Skeletal muscle tissue (tissue), 4 donors: ENCODE results near the gene PPP2R1B. TPM values are rescaled to one million over a fixed set of nuclear protein-coding genes. Genes with fewer than 3 reads are reported as not detected.

ENCODE experiments used
- H3K27ac ChIP-seq: one replicate; pipeline ENCODE4 v1.7.0; 2013; ENCODE audit warnings: mild to moderate bottlenecking, low read depth, low read length, inconsistent platforms
- H3K27me3 ChIP-seq, 3 donors: one replicate each; pipeline ENCODE4 v1.7.0; 2013; ENCODE audit warnings: low read length in 3 of 3; ENCODE audit not compliant: control insufficient read depth in 3 of 3, insufficient read depth in 3 of 3
- H3K36me3 ChIP-seq, 3 donors: one replicate each; pipeline ENCODE4 v1.7.0; 2013; ENCODE audit warnings: low read length in 3 of 3; ENCODE audit not compliant: control insufficient read depth in 3 of 3, insufficient read depth in 3 of 3
- H3K4me1 ChIP-seq, 3 donors: one replicate each; pipeline ENCODE4 v1.7.0; 2013; ENCODE audit warnings: low read length in 3 of 3, mild to moderate bottlenecking in 3 of 3; ENCODE audit not compliant: control insufficient read depth in 3 of 3, insufficient read depth in 3 of 3
- H3K4me3 ChIP-seq, 3 donors: one replicate each; pipeline ENCODE4 v1.7.0; 2013; ENCODE audit warnings: low read length in 3 of 3
- H3K9ac ChIP-seq, 3 donors: one replicate each; pipeline ENCODE4 v1.7.0; 2013; ENCODE audit warnings: low read length in 3 of 3, mild to moderate bottlenecking in 3 of 3, moderate library complexity in 2 of 3, low read depth in 1 of 3
- H3K9me3 ChIP-seq, 3 donors: one replicate each; pipeline ENCODE4 v1.7.0; 2013; ENCODE audit warnings: low read length in 3 of 3; ENCODE audit not compliant: control insufficient read depth in 3 of 3
- total RNA-seq: library from RNA; depleted of rRNA; stranded (reverse); fragments of >200 nt; gene quantifications from one replicate; pipeline ENCODE4 v1.2.3, GENCODE V29; 2014
- donor health status: Osteomylitis.

PPP2R1B gene
- 25.1 TPM for total RNA-seq

DNA sequence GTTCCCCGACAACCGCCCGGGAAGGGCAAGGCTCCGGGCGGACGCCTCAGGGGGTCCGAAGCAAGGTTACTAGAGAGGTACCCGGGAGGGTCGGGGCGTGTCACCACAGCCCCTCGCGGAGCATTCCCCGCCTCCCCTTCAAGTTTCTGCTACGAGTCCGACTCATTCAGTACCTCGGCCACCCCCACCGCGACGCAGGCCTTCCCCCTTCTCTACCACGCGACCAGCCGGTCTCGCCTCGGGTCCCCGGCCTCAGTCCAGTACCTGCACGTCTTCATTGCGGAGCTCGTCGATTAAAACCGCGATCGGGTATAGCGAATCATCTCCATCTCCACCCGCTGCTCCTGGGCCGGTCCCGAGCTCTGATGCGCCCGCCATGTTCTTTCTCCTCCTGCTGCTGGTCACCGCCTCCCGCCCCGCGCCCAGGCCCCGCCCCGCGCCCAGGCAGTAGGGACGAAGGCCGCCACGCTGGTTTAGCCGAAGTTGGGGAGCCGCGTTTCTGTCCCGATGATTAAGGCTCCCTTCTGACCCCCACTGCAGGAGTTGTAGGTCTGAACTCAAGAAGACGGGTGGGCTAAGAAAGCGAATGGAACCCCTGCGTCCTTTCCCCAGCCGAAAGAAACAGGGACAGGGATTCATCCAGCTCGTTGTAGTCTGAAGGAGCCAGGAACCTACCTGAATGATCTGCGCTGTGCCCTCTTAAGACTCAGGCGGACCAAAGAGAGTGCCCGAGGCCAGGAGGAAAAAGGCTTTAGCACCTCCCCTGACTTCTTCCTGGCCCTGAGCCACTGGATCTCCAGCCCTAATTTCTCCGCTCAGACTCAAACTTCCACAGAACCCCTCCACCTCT lies at the start of gene PPP2R1B:
TSS of gene PPP2R1B (minus strand) at position 406 of the 850 bp plus-strand sequence. CDS start at position 378, 28 bp downstream.
- peak within 1 kb of the TSS; percentile 84 for H3K27ac ChIP-seq
- peaks cover 19 to 24% (median 23%) of the 10 kb centered on the region in 3 donors for H3K36me3 ChIP-seq
- H3K9ac ChIP-seq, result peak within 1 kb of the TSS; percentile 88 to 95 (median 89)
- H3K9me3 ChIP-seq, result no peaks in the 10 kb centered on the region
- H3K27me3 ChIP-seq, result no peaks in the 10 kb centered on the region
- peak within 1 kb of the TSS; percentile 90 to 91 (median 91) for H3K4me3 ChIP-seq
- H3K4me1 ChIP-seq, result peaks cover 12 to 20% (median 13%) of the 10 kb centered on the region in 3 donors

DNA sequence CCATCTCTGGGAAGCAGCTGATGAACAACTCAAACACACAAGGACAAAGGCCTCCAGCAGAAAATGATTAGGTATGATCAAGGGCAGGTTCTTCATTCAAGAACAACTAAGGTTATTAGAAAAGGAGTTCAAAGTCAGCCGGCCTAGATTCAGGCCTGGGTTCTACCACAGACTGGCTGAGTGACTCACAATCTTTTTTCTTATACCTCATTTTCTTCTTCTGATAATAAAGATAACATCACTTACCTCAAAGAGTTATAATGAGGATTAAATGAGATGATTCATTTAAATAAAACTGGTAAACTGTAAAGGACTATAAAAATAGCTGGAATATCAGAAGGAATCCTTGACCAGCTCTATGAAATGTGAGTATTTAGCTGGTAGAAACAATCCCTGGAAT lies 49.3 kb upstream of the PPP2R1B start:
- Histone ChIP-seq H3K9me3 (no peaks in the 10 kb centered on the region), H3K9ac (no peak overlapping the region), H3K27ac (no peak overlapping the region), H3K36me3 (peaks cover 0 to 2% (median 0%) of the 10 kb centered on the region in 3 donors), H3K4me3 (no peak overlapping the region), H3K4me1 (peaks cover 22 to 27% (median 24%) of the 10 kb centered on the region in 3 donors), H3K27me3 (no peaks in the 10 kb centered on the region)

DNA sequence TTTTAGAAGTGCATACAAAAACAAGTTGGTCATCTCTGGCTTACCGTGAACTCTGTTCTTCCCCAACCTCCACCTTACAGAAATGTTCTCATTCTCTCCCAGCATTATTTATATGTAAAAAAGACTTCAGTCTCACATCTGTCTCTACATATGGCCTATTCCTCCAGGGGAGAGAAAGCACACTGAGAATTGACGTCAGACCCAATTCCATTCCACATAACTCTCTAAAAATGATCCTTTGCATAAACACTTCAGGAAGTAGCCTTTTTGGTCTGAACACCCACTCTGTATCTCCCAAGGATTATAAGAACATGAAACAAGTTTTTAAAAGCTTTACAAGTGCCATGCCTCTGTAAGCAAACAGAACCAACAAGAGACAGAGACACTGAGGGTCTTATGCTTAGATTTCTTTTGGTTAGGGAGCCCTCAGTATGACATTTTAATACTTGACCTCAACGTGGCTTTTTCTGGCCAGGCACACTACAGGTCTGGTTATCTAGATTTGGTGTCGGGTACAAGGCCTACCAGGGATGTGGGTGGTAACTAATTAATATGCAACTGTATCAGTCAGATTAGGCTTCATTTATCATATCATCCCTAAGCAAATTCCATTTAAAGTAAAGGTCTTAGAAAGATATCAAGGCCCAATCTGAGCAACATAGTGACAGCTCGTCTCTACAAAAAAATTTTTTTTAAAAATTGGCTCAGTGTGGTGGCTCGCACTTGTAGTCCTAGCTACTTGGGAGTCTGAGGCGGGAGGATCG lies 48.5 kb upstream of the PPP2R1B start:
- peaks cover 0 to 2% (median 0%) of the 10 kb centered on the region in 3 donors for H3K36me3 ChIP-seq
- no peaks in the 10 kb centered on the region for H3K9me3 ChIP-seq
- H3K27ac ChIP-seq, result no peak overlapping the region
- H3K27me3 ChIP-seq, result no peaks in the 10 kb centered on the region
- peaks cover 15 to 20% (median 17%) of the 10 kb centered on the region in 3 donors for H3K4me1 ChIP-seq
- no peak overlapping the region for H3K4me3 ChIP-seq
- no peak overlapping the region for H3K9ac ChIP-seq

DNA sequence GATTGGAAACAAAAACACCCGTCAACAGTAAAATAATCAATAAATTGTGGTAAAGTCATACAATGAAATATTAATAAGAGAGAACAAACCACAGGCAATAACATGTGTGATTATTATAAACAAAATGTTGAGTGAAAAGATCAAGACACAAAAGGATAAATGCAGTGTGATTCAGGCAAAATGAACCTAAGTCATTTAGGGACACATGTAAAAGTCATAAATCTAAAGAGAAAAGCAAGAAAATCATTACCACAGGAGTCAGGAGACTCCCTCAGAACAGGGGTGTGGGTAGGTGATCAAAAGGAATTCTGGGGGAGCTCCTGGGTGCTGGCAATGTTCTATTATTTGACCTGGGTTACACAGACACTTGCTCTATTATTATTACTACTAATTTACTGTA lies 47.9 kb upstream of the PPP2R1B start:
- no peak overlapping the region for H3K4me3 ChIP-seq

DNA sequence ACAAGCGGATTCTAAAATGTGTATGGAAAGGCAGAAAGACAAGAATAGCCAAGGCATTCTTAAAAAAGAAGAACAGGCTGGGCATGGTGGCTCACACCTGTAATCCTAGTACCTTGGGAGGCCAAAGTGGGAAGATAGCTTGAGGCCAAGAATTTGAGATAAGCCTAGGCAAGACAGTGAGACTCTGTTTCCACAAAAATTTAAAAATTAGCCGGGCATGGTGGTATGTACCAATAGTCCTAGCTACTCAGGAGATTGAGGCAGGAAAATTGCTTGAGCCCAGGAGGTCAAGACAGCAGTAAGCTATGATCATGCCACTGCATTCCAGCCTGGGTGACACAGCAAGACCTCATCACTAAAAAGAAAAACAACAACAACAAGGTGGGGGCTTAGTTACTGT lies 46.0 kb upstream of the PPP2R1B start:
- Histone ChIP-seq H3K27ac (no peak overlapping the region), H3K36me3 (peaks cover 0 to 14% (median 13%) of the 10 kb centered on the region in 3 donors), H3K9ac (no peak overlapping the region), H3K9me3 (no peaks in the 10 kb centered on the region), H3K27me3 (no peaks in the 10 kb centered on the region), H3K4me3 (no peak overlapping the region), H3K4me1 (peaks cover 0 to 3% (median 0%) of the 10 kb centered on the region in 3 donors)

More for the DNA sequence above, 47.9 kb upstream of the PPP2R1B start:
- no peak overlapping the region for H3K27ac ChIP-seq
- H3K9me3 ChIP-seq, result no peaks in the 10 kb centered on the region
- H3K4me1 ChIP-seq, result peaks cover 9 to 13% (median 10%) of the 10 kb centered on the region in 3 donors
- peaks cover 0 to 3% (median 2%) of the 10 kb centered on the region in 3 donors for H3K36me3 ChIP-seq
- H3K9ac ChIP-seq, result no peak overlapping the region
- H3K27me3 ChIP-seq, result no peaks in the 10 kb centered on the region

DNA sequence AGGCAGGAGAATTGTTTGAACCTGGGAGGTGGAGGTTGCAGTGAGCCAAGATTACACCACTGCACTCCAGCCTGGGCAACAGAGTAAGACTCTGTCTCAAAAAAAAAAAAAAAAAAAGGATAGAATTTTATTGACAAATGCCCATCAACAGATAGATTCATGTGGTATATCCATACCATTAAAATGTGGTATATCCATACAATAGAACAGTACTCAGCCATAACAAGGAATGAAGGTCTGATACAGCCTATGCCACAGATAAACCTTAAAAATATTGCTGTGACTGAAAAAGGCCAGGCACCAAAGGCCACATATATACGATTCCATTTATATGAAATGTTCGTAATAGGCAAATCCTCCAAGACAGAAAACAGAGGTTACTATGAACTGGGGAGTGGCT lies 45.3 kb upstream of the PPP2R1B start:
- H3K27me3 ChIP-seq, result no peaks in the 10 kb centered on the region
- H3K36me3 ChIP-seq, result peaks cover 0 to 14% (median 13%) of the 10 kb centered on the region in 3 donors
- H3K9ac ChIP-seq, result no peak overlapping the region
- no peaks in the 10 kb centered on the region for H3K4me1 ChIP-seq
- H3K4me3 ChIP-seq, result no peak overlapping the region
- H3K27ac ChIP-seq, result no peak overlapping the region
- H3K9me3 ChIP-seq, result no peaks in the 10 kb centered on the region

DNA sequence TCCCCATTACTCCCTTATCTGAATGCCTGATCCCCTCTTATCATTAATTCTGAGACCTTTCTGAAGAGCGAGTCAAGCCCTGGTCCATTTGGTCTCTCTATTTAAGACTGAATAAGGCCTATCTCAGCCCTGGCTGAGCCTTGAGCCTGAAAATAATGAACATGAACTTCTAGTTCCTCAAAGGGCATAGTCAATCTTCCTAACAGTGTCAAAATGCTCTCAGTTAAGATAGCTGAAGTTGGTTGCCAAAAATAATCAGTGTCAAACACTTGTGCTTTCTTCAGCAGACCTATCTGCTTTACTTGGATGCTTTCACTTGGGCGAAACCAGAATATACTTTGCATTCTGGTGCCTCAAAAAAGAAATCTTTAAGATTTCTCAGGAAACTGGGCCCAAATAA lies 42.6 kb upstream of the PPP2R1B start:
- Histone ChIP-seq H3K36me3 (peaks cover 3 to 27% (median 19%) of the 10 kb centered on the region in 3 donors), H3K27me3 (no peaks in the 10 kb centered on the region), H3K4me1 (no peaks in the 10 kb centered on the region), H3K9me3 (no peaks in the 10 kb centered on the region), H3K9ac (no peak overlapping the region), H3K27ac (no peak overlapping the region), H3K4me3 (no peak overlapping the region)

DNA sequence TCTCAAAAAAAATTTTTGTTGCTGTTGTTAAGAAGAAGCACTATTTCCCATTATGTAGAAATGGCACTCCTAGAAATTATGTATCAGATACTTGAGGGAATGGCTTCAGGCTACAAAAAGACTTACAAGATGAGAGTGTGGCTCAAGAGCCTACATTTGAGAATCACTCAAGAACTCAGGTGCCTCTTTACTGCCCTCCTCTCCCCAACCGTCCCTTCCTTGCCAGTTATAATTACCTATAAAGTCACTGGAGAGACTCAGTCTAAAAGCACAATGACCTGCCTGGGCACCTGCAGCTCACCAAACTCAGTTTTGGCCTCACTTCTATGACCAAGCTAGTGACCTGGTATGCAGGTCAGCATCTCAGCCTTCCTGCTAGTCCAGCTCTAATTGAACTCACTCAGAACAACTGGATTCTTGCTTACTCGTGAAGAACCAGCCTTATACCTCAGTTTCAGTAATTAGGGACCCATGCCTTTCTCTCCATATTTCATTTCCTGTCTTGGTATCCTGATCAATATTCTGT lies 41.9 kb upstream of the PPP2R1B start:
- H3K4me3 ChIP-seq, result no peak overlapping the region
- H3K9ac ChIP-seq, result no peak overlapping the region
- H3K36me3 ChIP-seq, result peaks cover 3 to 27% (median 19%) of the 10 kb centered on the region in 3 donors
- no peaks in the 10 kb centered on the region for H3K9me3 ChIP-seq
- H3K27ac ChIP-seq, result no peak overlapping the region
- H3K27me3 ChIP-seq, result no peaks in the 10 kb centered on the region
- H3K4me1 ChIP-seq, result no peaks in the 10 kb centered on the region

DNA sequence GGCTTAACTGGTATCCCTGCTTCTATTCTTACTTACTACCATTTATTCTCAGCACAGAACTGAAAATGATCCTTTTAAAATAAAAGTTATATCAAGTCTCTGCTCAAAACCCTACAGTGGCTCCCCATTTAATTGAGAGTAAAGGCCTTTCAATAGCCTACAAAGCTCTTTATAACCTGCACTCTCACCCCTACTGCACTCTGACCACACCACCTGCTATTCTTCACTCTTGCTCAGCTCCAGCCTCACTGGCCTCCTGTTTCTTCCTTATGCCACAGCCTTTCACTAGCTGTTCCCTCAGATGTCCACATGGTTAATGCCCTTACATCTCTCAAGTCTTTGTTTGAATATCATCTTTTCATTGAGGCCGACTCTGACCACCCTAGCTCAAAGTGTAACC lies 40.9 kb upstream of the PPP2R1B start:
- Histone ChIP-seq H3K36me3 (peaks cover 3 to 25% (median 19%) of the 10 kb centered on the region in 3 donors), H3K9me3 (no peaks in the 10 kb centered on the region), H3K9ac (no peak overlapping the region), H3K27ac (no peak overlapping the region), H3K4me1 (peaks cover 0 to under 1% (median 0%) of the 10 kb centered on the region in 3 donors), H3K4me3 (no peak overlapping the region), H3K27me3 (no peaks in the 10 kb centered on the region)
